ENCODE measurements around the gene TBXAS1. TPM values are rescaled to one million over a fixed set of nuclear protein-coding genes. Genes with fewer than 3 reads are reported as not detected.

The TBXAS1 gene
- total RNA-seq, 4 donors from 2014 or later, result 9.0 to 22.2 (median 14.6) TPM

- Histone ChIP-seq H3K9me3 (no peaks in the 10 kb centered on the region), H3K27ac (no peak overlapping the region), H3K4me1 (no peaks in the 10 kb centered on the region), H3K36me3 (no peaks in the 10 kb centered on the region), H3K27me3 (no peaks in the 10 kb centered on the region), H3K4me3 (no peak overlapping the region)
- TF ChIP-seq POLR2A (IDR thresholded peaks at IDR 0.05) (no peak), POLR2AphosphoS5 (IDR thresholded peaks at IDR 0.05) (no peak), EP300 (IDR thresholded peaks at IDR 0.05; ENCODE audit: low read depth) (no peak), CTCF (IDR thresholded peaks at IDR 0.05) (no peak)
- WGBS, 2 donors (ENCODE audit: low coverage in 1 of 2), result 77 to 90% methylated on average over 6 to 9 of the region's 9 CpGs
- intact Hi-C loops (cut with DNase I; ENCODE audit: low total_unique reads) (no loop called here), in situ Hi-C loops (cut with MboI; ENCODE audit: low pct_ligation_motif_present in 1 of 4, low pct_unique_long_range_greater_than_20kb in 1 of 4, low sequenced_read_pairs in 3 of 4) (no loop called here)
- DNase-seq, result no peak
These were observed 154.2 kb downstream of the TBXAS1 start for GRCh38 chr7:139982927-139983920.

GRCh38 chr7:139984642-139985539, 155.8 kb downstream of the TBXAS1 start:
- intact Hi-C loops (cut with DNase I; ENCODE audit: low total_unique reads), result no loop called here
- Histone ChIP-seq H3K9me3 (no peaks in the 10 kb centered on the region), H3K27me3 (no peaks in the 10 kb centered on the region), H3K36me3 (no peaks in the 10 kb centered on the region), H3K27ac (no peak overlapping the region), H3K4me1 (no peaks in the 10 kb centered on the region), H3K4me3 (no peak overlapping the region)
- no peak for DNase-seq
- in situ Hi-C loops (cut with MboI; ENCODE audit: low pct_ligation_motif_present in 1 of 4, low pct_unique_long_range_greater_than_20kb in 1 of 4, low sequenced_read_pairs in 3 of 4), result no loop called here
- TF ChIP-seq POLR2A (IDR thresholded peaks at IDR 0.05) (no peak), CTCF (IDR thresholded peaks at IDR 0.05) (no peak), POLR2AphosphoS5 (IDR thresholded peaks at IDR 0.05) (no peak), EP300 (IDR thresholded peaks at IDR 0.05; ENCODE audit: low read depth) (no peak)
- WGBS, 2 donors (ENCODE audit: low coverage in 1 of 2), result 88% methylated on average over 8 of the region's 8 CpGs; no CpG with 5 or more reads in 1 of the 2 donors

GRCh38 chr7:139985811-139986210, 156.7 kb downstream of the TBXAS1 start:
- Histone ChIP-seq H3K36me3 (no peaks in the 10 kb centered on the region), H3K9me3 (no peaks in the 10 kb centered on the region), H3K4me3 (no peak overlapping the region), H3K4me1 (no peaks in the 10 kb centered on the region), H3K27me3 (no peaks in the 10 kb centered on the region), H3K27ac (no peak overlapping the region)
- intact Hi-C loops (cut with DNase I; ENCODE audit: low total_unique reads), result no loop called here
- 93% methylated on average over 10 of the region's 10 CpGs; no CpG with 5 or more reads in 1 of the 2 donors for WGBS, 2 donors (ENCODE audit: low coverage in 1 of 2)
- TF ChIP-seq POLR2AphosphoS5 (IDR thresholded peaks at IDR 0.05), result no peak
- TF ChIP-seq POLR2A (IDR thresholded peaks at IDR 0.05), result no peak
- no peak for TF ChIP-seq EP300 (IDR thresholded peaks at IDR 0.05; ENCODE audit: low read depth)
- TF ChIP-seq CTCF (IDR thresholded peaks at IDR 0.05), result no peak
- in situ Hi-C loops (cut with MboI; ENCODE audit: low pct_ligation_motif_present in 1 of 4, low pct_unique_long_range_greater_than_20kb in 1 of 4, low sequenced_read_pairs in 3 of 4), result no loop called here
- DNase-seq, result no peak

All from transverse colon (tissue), 4 donors.